Lung (tissue), 12 donors: ENCODE results near the gene NKAIN2. TPM values are rescaled to one million over a fixed set of nuclear protein-coding genes. Genes with fewer than 3 reads are reported as not detected.

Source experiments
- ATAC-seq: fragments of 200-7000 bp; cut with Tn5 transposase; one replicate; pipeline ENCODE4 v1.9.1; 2020; ENCODE audit warnings: moderate number of reproducible peaks; ENCODE audit not compliant: insufficient read depth, low FRiP score
- DNase-seq, 3 donors: peaks; one replicate each; pipeline ENCODE4 v3.0.0-alpha.2; 2013 to 2017
- H3K27ac ChIP-seq, 2 donors: one replicate each; pipeline ENCODE4 v1.5.1; 2013; ENCODE audit warnings: mild to moderate bottlenecking in 2 of 2, moderate library complexity in 2 of 2, control low read depth in 1 of 2, inconsistent platforms in 1 of 2, low read depth in 1 of 2, low read length in 1 of 2
- H3K27me3 ChIP-seq, 3 donors: one replicate each; pipeline ENCODE4 v1.5.1; 2013; ENCODE audit warnings: low read length in 2 of 3; ENCODE audit not compliant: control insufficient read depth in 3 of 3, insufficient read depth in 3 of 3
- H3K36me3 ChIP-seq, 4 donors: one replicate each; pipeline ENCODE4 v1.5.1; 2013; ENCODE audit warnings: low read length in 4 of 4, mild to moderate bottlenecking in 1 of 4, moderate library complexity in 1 of 4; ENCODE audit not compliant: control insufficient read depth in 4 of 4, insufficient read depth in 4 of 4
- H3K4me1 ChIP-seq, 5 donors: one replicate each; pipeline ENCODE4 v1.5.1; 2013; ENCODE audit warnings: low read length in 5 of 5, mild to moderate bottlenecking in 2 of 5, moderate library complexity in 1 of 5; ENCODE audit not compliant: control insufficient read depth in 5 of 5, insufficient read depth in 5 of 5
- H3K4me3 ChIP-seq: one replicate; pipeline ENCODE4 v1.5.1; 2013; ENCODE audit warnings: mild to moderate bottlenecking, control low read depth, moderate library complexity
- H3K9ac ChIP-seq, 2 donors: one replicate each; pipeline ENCODE4 v1.5.1; 2013; ENCODE audit warnings: low read length in 2 of 2, control low read depth in 1 of 2; ENCODE audit not compliant: insufficient read depth in 1 of 2
- H3K9me3 ChIP-seq, 4 donors: one replicate each; pipeline ENCODE4 v1.5.1; 2013; ENCODE audit warnings: low read length in 3 of 4, mild to moderate bottlenecking in 1 of 4, moderate library complexity in 1 of 4; ENCODE audit not compliant: control insufficient read depth in 4 of 4, insufficient read depth in 3 of 4
- CTCF ChIP-seq: IDR thresholded peaks from 2 replicates; pipeline ENCODE4 v1.5.1; 2012; ENCODE audit warnings: mild to moderate bottlenecking; ENCODE audit errors: control extremely low read depth, extremely low read depth
- WGBS, 2 donors: extraction: QIAGEN DNeasy Blood & Tissue Kit; methylation state at CpG; one replicate each; pipeline ENCODE4 v1.1.7; 2013; 5-methylcytosine and 5-hydroxymethylcytosine counted together
- polyA plus RNA-seq, 2 donors: library from polyadenylated mRNA; stranded (reverse); fragments of 200-250 nt; gene quantifications; one replicate each; pipeline ENCODE4 v1.2.1, GENCODE V29; 2013
- total RNA-seq, 2 donors: library from RNA; depleted of rRNA in 1 of 2; stranded (reverse); fragments of >200 nt in 1 of 2; gene quantifications; one replicate each; pipeline ENCODE4 v1.2.1, GENCODE V29; 2014 to 2021
- donor health status: control.
- donor health status: control.
- donor health status: Bipolar disorder and iron deficiency.
- donor health status: healthy.
- donor health status: DM: yes; HTN: yes; CAD: no.

NKAIN2 gene
- total and polyA plus RNA-seq, 4 donors, result 0.01 to 4.4 TPM; not detected in 2

- WGBS, 2 donors, result 40 to 62% methylated on average over 1 of the region's 1 CpG
- H3K4me3 ChIP-seq, result no peak overlapping the region
- no peaks in the 10 kb centered on the region for H3K36me3 ChIP-seq
- DNase-seq, result no peak
- no peaks in the 10 kb centered on the region for H3K9me3 ChIP-seq
- H3K27ac ChIP-seq, result no peak overlapping the region
- H3K27me3 ChIP-seq, result no peaks in the 10 kb centered on the region
- H3K9ac ChIP-seq, result no peak overlapping the region
- no peak for TF ChIP-seq CTCF
- ATAC-seq, result no peak
- peaks cover 0 to 7% (median 0%) of the 10 kb centered on the region in 5 donors for H3K4me1 ChIP-seq
These were observed 686.5 kb downstream of the NKAIN2 start for GRCh38 chr6:124490122-124490521.

- Histone ChIP-seq H3K27ac (no peak overlapping the region), H3K4me1 (no peaks in the 10 kb centered on the region), H3K4me3 (no peak overlapping the region), H3K9ac (no peak overlapping the region), H3K27me3 (no peaks in the 10 kb centered on the region), H3K9me3 (no peaks in the 10 kb centered on the region), H3K36me3 (no peaks in the 10 kb centered on the region)
- TF ChIP-seq CTCF, result no peak
- DNase-seq (no peak), ATAC-seq (no peak)
- 68 to 90% methylated on average over 1 of the region's 1 CpG for WGBS, 2 donors
These were observed 689.6 kb downstream of the NKAIN2 start for GRCh38 chr6:124493259-124493658.

GRCh38 chr6:124494956-124495664 lies 691.4 kb downstream of the NKAIN2 start:
- H3K4me1 ChIP-seq, result no peaks in the 10 kb centered on the region
- TF ChIP-seq CTCF, result no peak
- no peak overlapping the region for H3K9ac ChIP-seq
- H3K27ac ChIP-seq, result no peak overlapping the region
- DNase-seq, result no peak
- no peaks in the 10 kb centered on the region for H3K9me3 ChIP-seq
- ATAC-seq, result no peak
- WGBS, 2 donors, result 77 to 84% methylated on average over 2 of the region's 2 CpGs
- H3K4me3 ChIP-seq, result no peak overlapping the region
- no peaks in the 10 kb centered on the region for H3K36me3 ChIP-seq
- H3K27me3 ChIP-seq, result no peaks in the 10 kb centered on the region
